CD4-positive, alpha-beta T cell treated with Interferon alpha-2 for 1 hour (primary cell): ENCODE data around the gene MYH11.
A peak's percentile ranks its signal among the peaks of the same experiment; 100 is the strongest.
"Not testable (repeated sequence)": the region's sequence is repeated elsewhere in the genome, so short reads cannot be mapped to it uniquely, and the experiment has no call there.

Experiments used
- DNase-seq, 2 donors: peaks; one replicate each; pipeline ENCODE4 v3.0.0-alpha.2; 2020 to 2022

The MYH11 gene

DNA sequence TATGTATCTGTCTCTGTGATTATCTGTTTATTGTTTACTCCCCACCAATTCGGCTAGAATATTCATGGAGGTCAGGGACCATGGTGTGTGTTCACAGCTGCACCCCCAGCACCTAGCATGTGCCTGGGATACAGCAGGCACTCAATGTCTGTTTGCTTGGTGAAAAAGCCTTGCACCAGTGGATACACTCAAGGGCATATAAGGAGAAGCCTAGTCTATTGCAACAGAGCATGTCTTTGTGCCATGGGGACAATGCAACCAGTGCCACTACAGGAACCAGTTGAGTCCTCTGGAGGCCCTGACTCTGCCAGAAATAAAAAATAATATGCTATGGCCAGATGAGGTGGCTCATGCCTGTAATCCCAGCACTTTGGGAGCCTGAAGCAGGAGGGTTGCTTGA is 113.2 kb downstream of the MYH11 start:
- no peak for DNase-seq

GRCh38 chr16:15742716-15743115 is 114.1 kb downstream of the MYH11 start:
- DNase-seq: no peak

DNA sequence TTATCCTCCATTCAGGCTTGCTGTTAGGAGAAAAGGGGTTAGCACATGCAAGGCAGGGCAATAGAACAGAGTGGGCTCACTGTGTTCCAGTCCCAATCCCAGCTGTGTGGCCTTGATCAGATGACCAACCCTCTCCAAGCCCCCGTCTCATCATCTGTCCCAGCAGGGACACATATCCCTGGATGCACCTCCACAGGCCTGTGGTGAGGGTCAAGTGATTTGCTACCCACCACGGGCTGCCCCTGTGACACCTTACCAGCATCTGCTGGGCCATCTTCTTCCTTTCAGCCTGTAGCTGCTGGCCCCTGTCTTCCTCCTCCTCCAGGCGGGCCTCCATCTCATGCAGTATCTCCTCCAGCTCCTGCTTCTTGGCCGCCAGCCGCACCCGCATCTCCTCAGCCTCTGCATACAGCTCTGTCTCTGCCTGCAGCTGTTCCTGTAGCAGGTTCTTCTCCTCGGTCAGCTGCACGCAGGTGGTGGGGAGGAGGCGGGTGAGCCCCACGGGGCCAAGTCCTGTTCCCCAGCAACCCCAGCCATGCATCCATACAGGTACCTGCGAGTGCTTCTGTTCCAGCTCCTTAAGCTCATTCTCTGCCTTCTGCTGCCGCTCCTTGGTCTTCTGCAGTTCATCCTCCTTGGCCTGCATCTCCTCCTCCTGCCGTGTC is 115.5 kb downstream of the MYH11 start:
- no peak for DNase-seq

DNA sequence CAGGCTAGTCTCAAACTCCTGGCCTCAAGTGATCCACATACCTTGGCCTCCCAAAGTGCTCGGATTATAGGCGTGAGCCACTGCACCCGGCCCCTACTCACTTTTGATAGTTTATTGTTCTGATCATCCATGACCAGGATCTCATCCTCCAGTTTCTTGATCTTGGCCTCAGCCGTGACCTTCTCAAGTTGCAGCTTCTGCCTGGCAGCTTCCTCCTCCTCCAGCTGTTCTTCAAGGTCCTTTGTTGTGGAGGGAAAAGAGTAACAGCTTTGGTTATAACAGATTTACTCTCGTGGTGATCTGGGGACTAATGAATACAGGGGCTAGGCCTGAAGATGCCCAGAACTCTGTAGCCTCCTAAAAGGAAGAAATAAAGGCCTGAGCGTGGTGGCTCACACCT is 116.9 kb downstream of the MYH11 start:
- no peak for DNase-seq

DNA sequence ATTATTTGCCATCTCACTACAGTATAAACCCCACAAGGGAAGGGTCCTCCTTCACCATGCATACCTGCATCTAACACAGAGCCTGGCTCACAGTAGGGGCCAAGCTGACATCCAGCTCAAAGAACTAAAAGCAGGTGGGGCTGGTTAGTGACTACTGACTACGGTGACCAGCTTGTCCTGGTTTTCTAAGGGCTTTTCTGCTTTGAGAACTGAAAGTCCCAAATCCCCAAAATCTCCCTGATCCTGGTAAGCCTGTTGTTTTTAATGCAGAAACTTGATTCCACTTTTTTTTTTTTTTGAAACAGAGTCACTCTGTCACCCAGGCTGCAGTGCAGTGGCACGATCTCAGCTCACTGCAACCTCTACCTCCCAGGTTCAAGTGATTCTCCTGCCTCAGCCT is 117.4 kb downstream of the MYH11 start:
- DNase-seq: no peak

GRCh38 chr16:15737140-15737644 is 119.6 kb downstream of the MYH11 start:
- no peak for DNase-seq

DNA sequence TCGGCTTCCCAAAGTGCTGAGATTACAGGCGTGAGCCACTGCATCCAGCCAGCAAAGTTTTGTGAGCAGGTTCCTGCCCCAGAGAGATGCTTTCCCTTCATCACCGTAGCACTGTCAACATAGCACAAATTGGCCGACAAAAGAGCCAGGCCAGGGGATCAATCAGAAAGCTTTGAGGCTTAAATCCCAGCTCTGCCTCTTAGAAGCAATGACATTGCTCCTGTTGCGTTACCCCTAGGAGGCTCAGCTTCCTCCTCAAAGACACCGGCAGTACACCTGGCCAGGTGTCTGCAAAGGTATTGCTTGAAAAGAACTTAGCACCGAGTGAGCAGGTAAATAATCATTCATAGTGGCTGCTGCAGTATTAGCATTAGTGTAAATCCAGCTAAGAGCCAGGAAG is 120.3 kb downstream of the MYH11 start:
- DNase-seq: no peak

DNA sequence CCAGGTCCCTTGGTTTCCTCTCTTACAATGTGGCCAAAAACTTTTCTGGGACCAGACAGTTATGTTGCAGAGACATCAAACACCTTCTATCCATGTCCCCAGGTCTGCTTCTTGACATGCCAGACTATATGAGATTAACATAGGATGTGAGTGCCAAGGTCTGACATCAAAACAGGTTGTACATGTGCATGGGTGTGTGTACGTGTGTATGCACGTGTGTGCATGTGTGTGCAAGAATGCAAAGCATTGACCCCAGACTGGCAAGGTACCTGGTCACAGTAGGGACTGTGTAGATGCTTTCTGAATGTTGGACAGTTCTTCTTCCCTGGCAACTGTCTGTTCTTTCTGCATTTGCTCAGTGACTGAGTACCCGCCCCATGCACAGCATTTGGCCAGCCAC is 121.2 kb downstream of the MYH11 start:
- DNase-seq: no peak

- DNase-seq: no peak
Measured at GRCh38 chr16:15732416-15732815, 124.4 kb downstream of the MYH11 start.

DNA sequence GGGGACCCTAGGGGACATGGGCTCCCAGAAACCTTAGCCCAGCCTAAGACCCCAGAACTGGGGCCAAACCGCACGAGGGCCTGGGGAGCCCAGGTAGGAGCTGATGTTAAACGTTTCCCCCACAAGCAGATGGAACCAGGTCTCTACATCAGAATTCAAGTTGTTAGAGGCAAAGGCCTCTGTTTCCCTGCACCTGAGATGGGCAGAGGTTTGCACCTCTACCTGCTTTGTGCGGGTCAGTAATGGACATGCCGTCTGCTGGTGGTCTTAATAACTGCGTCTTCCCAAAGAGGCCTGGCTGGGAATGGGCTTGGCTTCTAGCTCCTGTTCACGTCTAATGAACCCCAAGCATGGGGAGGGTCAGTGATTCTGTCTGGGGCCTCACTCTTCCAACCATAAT is 127.7 kb downstream of the MYH11 start:
- DNase-seq: no peak

GRCh38 chr16:15727697-15728096 is 129.1 kb downstream of the MYH11 start:
- DNase-seq: not testable (repeated sequence)

- DNase-seq: no peak
Measured at GRCh38 chr16:15726715-15727114, 130.1 kb downstream of the MYH11 start.

DNA sequence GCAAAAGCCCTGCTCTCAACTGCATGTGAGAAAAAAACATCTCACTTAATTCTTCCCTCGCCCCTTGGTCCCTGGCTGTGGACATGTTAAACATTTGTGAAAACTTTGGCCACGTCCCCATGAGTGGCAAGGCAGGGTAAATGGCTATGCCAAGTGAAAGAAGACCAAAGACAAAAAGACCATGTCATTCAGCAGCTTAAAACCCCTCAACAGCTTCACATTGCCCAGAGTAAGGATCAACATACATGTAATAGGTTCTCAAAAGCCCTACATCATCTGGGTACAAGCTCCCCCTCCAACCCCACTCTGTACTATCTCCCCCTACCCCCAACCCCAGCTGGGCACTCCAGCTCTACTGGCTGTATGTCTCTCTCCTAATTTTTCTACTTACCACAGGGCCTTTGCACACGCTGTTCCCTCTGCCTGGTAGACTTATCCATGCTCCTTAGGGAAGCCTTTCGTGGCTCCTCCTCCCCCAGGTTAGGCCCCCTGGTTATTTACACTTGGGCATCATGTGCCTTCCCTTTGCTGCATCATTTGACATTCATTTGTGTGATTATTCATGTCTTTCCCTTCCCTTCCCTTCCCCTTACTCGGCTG is 131.1 kb downstream of the MYH11 start:
- no peak for DNase-seq

- DNase-seq: no peak
Measured at GRCh38 chr16:15723808-15724207, 133.0 kb downstream of the MYH11 start.

GRCh38 chr16:15721018-15721417 is 135.8 kb downstream of the MYH11 start:
- no peak for DNase-seq

DNA sequence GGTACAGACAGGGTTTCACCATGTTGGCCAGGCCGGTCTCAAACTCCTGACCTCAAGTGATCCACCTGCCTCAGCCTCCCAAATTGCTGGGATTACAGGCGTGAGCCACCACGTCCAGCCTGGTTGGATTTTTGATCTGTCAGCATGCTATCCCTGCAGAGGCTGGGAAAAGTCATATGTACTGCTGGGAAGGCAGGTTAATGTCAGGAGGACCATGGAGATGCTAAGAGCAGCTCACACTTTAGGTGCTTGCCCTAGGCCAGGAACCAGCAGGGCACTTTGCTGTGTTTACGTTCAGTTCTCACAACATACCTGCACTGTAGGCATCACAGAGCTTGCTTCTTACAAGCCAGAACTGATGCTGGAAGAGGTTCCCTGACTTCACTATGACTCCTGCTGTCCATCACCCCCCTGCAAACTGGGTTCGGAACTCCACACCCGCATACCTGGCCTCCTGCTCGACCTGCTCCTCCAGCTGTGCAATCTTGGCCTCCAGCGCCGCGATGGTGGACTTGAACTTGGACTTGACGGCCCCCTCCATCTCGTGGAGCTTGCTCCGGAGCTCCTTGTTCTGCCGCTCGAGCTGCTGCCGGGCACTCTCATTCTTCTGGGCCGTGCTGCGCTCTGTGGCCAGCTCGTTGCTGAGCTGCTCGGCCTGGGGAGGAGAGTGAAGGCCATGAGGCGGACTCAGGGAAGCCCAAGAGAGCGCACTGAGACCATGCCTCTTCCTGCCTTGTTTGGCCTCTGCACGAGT is 140.0 kb downstream of the MYH11 start:
- no peak for DNase-seq

DNA sequence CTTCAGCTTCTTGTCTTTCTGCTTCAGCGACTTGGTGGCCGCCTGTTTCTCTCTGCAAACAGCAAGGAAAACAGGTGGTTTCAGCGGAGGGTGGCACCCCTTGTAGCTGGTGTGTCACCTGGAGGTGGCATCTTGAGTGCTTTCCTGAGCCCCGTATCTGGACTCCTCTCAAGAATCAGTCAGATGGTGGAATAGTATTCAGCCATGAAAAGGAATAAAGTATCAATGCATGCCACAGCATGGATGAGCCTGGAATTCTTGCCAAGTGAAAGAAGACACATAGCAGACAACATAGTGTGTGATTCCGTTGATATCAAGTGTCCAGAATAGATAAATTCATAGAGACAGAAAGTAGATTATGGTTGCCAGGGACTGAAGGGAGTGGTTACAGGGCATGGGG is 141.6 kb downstream of the MYH11 start:
- DNase-seq: no peak

DNA sequence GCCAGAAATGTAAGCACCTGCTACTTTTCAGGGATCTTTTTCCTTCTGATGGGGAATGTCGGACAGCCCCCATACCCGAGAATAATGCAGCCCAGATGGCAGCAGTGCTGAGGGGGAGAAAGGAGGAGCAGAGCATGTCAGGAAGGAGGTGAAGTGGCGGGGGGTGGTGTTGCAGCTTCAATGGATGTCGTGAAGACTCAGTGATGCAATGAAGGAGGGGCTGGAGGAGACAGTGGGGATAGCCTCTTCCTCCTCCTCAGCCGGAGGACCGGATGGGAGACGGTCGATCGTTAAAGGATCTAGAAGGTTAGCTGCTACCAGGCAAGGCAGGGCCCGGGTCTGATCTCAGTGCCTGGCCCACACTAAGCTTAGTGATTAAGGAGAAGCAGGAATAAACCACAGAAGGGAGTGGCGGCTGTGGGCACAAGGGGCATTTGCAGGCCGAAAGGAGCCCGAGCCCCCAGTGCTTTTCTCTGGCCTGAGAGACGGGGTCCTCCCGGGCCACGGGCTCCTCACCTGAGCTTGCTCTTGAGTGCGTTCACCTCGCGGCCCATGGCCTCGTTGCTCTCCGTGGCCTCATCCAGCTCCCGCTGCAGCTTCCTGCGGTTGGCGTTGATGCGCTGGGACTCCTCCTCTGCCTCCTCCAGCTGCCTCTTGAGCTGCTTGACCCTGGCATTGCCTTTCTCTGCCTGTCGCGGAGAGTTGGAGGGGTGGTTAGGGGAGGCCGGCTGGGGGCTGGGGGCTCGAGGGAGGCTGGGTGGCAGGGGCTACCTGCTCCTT is 142.2 kb downstream of the MYH11 start:
- no peak for DNase-seq

DNA sequence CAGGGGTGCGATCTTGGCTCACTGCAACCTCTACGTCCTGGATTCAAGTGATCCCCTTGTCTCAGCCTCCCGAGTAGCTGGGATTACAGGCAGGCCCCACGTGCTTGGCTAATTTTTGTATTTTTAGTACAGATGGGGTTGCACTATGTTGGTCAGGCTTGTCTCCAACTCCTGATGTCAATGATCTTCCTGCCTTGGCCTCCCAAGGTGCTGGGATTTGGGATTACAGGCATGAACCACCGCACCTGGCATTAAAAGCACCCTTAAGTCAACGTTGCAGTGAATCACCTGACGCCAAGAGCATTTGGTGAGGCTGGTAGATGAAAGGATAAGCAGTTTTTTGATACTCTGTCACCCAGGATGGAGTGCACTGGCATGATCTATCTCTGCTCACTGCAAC is 147.8 kb downstream of the MYH11 start:
- DNase-seq: no peak

DNA sequence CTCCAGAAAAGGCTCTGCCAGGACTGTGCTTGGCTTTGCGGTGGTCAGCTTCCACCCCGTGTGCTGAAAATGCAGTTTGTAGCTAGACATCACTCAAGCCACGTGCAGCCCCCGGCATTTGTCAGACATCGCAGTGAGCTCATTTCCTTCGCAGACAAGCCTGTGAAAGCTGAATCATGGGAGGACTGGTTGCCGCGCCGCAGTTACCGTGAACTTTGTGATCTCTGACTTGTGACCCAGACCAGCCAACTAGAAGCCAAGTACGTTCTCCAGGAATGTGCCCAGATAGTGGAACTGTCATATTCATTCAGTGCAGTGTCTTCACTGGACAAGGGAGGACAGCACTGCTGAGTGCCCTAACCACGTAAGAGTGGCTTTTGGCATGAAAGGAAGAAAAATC is 148.7 kb downstream of the MYH11 start:
- no peak for DNase-seq

GRCh38 chr16:15707332-15707731 is 149.5 kb downstream of the MYH11 start:
- no peak for DNase-seq

DNA sequence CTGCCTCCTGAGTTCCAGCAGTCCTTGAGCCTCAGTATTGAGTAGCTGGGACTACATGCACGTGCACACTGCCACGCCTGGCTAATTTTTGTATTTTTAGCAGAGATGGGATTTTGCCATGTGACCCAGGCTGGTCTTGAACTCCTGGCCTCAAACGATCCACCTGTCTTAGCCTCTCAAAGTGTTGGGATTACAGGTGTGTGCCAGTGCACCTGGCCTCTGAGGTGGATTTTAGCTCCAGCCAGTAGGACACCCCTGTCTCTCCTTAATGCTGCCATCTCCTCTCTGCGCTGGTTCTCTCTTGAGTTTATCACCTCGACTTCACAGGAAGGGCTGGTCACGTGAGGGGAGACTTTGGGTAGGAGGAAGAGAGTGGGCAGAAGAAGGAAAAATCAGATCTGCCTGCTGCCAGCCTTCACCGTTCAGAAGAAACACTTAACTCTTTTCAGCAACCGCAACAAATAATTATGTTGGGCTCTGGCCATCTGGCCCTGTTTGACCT is 151.7 kb downstream of the MYH11 start:
- no peak for DNase-seq

DNA sequence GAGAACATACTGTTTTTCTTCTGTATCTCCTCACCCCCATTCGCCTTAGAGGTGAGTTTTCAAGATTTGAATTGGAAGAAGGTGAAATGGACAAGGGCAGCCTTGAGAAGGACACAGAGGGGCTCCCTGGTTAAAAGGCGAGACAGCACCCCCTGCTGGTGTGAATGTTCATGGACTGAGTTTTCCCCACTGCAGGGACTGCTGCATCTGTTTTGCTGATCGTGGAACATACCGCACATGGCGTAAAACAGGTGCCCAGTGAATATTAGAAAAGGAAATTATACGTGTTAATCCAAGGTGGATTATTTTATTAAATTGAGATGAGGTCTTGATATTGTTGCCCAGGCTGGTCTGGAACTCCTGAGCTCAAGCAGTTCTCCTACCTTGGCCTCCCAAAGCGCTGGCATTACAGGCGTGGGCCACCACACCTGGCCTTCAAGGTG is 152.3 kb downstream of the MYH11 start:
- peak; percentile 68 to 78 for DNase-seq
